Endothelial cell of hepatic sinusoid (primary cell): Measurements from ENCODE around the gene NKAIN2.

Source experiments
- in situ Hi-C: cut with HindIII; loops from 2 replicates; pipeline ENCODE4 v1.10.0; 2017; ENCODE audit warnings: low sequenced_read_pairs

The NKAIN2 gene

DNA sequence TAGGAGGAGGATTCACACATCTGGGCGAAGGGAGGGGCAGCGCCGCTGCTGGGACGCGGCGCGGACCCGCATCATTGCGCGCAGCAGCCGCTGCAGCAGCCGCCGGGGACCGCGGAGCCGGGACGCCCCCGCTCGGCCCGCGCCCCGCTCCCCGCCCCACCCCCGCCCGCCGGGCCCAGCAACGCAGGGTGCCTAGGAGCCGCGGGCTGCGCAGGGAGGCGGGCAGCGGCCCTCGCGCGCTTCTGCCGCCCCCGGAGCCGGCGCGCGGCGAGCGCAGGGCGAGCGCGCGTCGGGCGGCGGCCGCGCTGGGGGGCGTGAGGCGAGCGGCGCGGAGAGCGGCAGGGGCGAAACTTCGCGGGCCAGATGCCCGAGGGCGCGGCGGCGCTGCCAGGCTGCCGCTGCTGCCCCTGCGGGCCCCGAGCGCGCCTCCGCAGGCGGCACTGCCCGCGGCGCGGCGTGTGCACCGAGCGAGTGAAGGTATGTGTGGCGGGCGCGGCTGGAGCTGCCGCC, at the start of gene NKAIN2:
Gene NKAIN2, plus strand, starts transcription at position 362 of the 510 bp plus-strand sequence.
- in situ Hi-C loops = no loop called here

DNA sequence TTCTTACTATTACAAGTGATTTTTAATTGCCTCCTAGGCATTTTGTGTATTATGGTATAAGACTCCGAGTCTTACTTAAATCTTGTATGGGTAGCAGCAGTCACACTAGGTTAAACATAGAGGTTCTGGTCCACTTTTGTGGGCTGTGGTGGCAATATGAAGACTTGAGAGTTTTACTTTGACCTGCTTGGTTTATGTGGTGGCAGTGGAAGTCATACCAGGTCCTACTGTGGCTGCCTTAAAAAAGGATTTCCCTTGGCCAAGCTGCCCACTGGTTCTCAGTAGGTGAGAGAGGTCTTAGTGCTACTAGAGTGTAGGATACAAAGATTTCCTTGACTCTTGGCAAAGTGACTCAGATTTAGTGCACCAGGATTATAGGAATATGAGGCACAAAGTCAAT, 44.2 kb upstream of the NKAIN2 start:
- in situ Hi-C loops = no loop called here

DNA sequence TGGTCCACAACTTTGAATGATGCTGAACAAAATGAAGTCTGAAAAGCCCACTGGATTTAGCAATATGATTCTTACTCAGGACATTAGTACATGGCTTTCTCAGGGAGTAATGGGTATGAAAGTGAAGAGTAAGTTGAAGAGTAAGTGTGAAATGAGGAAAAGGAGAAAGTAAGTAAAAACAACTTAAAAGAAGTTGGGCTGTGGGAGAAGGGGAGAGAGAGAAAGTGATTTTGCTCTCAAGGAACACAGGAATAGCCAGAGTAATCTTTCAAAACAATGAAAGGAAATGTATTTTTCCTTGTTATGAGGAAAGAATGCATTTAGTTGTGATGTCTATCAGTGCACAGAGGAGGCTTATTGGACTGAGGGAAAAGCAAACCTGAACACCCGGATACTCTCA, 39.8 kb upstream of the NKAIN2 start:
- in situ Hi-C loops = no loop called here

DNA sequence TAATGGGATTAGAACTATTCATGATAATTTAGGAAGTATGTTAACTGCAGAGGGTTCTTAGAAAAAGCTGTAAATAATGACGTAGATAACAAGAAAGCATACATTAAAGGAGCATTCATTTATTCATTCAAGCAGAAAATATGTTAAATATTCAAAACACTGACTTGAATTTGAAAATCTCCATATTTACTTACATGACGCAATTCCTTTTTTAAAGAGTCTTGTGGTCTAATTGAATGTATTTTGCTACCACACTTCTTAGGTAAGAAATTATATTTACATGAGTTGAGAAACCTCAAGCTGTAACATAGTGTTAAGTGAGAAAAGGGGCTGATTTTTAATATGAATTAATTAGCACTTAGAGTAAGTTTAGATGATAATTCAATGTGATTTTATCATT, 38.9 kb upstream of the NKAIN2 start:
- in situ Hi-C loops = no loop called here

DNA sequence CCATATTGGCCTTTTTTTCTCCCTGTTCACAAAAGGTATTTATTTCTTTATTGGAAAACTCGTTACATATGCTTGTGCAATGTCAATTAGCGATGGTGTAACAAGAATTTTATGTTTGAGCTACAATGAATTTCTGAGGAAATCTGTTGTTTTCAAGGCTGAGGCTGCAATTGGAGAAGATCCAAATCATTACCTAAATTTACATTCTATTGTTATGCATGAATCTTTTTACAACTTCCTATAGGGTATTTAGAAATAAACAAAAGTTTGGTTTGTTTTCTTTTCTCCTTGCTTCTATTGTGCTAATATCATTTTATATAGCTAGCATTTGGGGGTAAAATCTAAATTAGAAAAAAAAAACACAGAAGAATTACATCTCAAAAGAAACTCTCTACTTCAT, 34.7 kb upstream of the NKAIN2 start:
- in situ Hi-C loops = no loop called here

DNA sequence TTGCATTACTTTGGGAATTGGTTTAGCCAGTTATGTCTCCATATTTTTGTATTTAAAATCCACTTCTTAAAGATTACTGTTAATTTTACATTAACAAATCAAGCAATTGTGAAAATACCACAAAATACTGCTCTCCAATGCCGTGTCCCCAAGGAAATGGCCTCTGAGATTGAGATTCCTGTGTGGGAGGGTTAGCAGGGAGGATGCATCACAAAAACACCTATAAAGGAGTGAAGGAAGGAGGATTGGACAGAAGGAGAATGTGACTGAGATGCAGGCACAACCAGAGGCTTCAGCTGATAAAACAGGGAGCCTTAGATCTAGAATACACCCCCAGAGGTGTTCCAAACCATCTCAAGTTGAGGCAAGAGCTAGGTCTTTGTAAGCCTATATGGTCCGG, 34.2 kb upstream of the NKAIN2 start:
- in situ Hi-C loops = no loop called here

DNA sequence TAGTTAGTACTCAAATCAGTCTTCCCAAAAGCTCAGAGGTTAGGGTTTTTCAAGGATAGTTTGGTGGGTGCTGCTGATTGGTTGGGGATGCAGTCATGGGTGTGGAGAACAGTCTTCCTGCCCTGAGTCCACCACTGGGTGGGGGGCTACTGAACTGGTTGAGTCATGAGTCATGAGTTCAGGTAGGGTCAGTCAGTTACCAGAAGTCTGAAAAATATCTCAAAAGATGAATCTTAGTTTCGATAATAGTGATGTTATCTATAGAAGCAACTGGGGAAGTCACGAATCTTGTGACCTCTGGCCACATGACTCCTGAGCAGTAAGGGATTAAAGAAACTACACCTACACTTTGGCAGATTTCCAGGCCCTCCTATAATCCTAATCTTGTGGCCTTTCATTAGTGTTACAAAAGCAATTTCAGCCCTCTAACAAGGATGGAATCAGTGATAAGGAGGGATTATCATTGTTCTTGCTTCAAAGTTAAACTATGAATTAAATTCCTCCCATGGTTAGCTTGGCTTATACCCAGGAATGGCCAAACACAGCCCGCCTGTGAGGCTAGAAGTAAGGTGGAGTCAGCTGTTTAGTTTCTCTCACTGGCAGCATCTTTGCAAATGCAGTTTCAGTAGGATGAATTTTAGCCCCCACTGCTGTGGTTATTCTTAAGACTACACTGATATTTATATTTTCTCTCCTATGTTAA, 33.3 kb upstream of the NKAIN2 start:
- in situ Hi-C loops = no loop called here

DNA sequence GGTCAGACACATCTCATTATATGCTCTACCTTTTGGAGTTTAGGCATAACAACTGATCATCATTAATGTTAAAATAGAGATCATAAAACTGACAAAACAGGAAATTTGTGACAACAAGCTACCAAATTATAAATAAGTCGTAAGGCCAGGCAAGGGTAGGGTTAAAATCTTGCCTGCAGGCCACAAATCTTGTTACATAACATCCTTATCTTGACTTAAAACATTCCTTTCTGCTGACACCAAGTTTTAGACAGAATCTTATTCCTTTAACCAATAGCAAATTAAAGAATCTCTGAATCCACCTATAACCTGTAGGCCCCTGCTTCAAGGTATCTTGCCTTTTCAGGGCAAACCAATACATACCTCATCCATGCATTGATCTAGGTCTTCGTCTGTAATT, 32.5 kb upstream of the NKAIN2 start:
- in situ Hi-C loops = no loop called here

DNA sequence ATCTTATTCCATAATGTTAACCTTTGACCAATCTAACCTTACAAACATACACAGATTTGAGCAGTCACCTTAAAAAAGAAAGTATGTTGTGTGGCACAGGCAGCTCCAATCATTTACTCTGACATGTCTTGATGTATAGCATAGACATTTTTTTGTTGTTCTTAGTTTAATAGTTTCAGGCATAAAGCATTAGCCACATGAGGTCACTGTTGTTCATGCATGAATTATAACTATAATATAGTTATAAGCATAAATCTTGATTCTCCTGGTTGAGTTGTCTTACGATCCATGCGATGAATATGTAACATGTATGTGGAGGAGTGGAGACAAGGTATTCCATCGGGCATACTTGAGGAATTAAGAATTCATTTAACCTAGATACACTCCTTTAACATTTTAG, 26.1 kb upstream of the NKAIN2 start:
- in situ Hi-C loops = no loop called here

DNA sequence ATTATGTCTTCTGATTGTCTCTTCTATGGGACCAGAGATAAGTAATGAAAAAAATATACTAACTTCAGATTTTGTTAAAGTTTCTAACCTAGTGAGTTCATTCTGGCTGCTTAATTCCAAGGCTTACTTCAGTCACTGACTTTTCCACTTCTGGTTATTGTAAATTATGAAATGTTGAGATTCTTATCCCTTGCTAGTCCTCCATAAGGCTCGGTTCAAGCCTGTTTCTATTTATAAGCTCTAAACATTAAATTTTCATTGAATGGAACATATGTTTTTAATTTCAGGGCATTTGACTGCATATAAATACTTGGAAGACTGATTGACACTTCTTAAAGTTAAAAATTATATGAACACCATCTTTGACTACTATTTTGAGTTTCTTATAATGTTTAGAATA, 23.6 kb upstream of the NKAIN2 start:
- in situ Hi-C loops = no loop called here

DNA sequence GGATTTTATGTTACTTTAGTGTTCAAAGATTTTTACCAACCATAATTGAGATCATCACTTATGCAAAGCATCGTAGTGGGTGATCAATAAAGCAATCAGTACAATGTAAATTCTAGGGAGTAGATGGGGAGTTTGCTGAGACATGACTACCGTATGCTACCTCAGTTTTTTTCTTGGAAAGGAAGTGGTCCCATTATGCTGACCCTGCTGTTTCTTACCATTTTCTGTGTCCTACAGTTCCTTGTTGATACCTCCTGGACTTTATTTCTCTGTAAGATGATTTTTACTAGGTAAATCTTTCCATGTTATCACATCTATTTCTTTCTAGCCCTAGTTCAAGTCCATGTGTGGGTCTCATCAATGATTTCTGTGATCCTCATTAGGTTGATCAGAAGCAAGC, 19.3 kb upstream of the NKAIN2 start:
- in situ Hi-C loops = no loop called here

DNA sequence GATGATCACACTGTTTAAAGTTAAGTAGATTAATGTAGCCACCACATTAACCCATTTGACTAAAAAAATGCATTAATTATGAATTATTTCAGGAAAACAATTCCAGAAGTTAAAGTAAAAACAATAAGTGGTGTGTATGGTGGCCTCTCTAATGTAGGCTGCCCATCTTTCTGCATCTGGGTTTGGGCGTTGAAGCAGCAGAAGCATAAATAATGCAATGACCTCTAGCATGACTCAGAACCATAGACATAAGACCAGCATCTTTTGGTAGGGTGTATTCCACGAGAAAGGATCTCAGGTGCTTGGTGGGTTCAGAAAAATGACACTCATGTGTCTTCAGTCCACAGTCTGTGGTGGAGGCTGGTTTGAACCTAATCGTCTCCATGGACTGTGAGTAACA, 18.6 kb upstream of the NKAIN2 start:
- in situ Hi-C loops = no loop called here

DNA sequence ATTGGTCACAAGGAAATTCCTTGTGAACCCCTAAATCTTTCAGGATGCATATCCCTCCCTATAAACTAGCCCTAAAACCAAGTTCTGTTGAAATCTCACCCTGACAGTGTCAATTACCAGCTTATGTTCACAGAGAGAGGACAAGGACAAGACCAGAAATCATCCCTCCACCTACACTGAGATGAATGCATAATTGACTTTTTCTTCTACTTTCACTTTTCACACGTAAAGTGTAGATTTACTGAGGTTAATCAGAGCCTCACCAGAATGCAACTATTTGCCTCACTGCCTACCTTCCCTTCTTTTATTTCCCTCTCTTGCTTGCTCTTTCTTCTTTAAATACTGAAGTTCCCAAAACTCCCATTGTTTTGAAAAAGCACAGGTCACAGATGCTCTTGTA, 15.3 kb upstream of the NKAIN2 start:
- in situ Hi-C loops = no loop called here

DNA sequence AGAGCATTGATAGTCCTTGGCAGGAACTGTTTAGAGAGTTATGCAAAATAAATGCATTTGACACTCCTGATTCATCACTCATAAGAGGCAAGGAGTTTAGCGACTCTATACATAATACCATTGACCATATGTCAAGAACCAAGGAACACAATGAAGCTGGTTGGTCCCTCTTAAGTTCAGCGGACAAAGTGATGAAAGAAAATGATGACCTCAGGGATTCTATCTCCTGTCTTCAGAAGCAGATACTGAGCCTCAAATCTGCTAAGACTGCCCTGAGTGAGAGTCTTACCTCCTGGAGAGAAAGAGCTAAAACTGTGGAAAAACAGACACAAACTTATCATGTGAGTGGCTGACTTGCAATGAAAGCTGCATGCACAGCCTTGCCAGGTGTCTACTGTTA, 9.5 kb upstream of the NKAIN2 start:
- in situ Hi-C loops = no loop called here

DNA sequence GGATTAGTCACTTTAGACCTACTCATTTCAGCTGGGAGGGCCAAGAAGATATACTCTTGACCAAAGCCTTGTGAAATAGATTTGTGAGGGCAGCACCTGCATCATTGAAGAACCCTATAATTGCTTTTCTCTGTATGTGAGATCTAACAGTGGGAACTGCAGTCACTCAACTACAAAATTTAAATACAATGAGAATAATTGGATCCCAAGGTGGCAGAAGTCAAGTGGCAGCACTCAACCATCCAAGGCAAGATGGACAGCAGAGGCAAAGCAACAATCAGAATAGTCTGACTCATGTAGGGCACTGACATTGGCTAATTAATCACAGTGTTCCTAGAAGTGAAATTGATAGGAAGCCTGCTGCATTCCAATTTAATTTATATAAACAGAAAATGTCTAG, 8.9 kb upstream of the NKAIN2 start:
- in situ Hi-C loops = no loop called here

DNA sequence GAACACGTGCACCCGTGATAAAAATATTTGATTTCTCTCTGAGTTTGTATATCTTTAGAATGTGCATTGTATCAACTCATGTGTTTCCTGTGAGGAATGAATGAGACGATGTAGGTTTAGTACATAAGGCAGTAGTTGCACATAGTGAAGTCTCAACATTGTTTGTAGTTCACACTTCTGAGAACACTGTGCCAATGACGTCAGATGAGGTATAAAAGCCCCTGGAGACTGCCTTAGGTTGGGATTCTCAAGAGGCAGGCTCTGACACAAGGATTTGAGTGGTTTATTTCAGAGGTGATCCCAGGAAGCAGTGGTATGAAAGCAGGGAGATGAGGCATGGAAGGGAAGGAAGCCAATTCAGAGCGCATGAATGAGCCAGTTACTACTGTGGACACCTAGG, 2.6 kb upstream of the NKAIN2 start:
- in situ Hi-C loops = no loop called here

DNA sequence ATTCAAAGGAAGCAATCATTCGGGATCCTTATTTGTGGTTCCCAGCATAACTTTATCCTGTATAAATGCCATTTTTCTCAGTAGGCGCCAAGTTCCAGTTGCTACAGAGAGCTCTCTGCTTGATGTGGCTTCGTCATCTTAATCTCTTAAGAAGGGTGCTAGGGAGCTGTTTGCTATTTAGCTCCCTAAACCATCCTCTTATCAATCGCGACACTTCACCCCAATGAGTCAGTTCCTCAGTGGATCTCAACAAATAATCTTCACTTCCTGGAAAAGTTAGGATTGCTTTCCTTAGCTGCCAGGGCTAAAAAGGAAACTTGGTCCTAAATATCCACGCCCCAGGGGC, 1.3 kb upstream of the NKAIN2 start:
- in situ Hi-C loops = no loop called here

DNA sequence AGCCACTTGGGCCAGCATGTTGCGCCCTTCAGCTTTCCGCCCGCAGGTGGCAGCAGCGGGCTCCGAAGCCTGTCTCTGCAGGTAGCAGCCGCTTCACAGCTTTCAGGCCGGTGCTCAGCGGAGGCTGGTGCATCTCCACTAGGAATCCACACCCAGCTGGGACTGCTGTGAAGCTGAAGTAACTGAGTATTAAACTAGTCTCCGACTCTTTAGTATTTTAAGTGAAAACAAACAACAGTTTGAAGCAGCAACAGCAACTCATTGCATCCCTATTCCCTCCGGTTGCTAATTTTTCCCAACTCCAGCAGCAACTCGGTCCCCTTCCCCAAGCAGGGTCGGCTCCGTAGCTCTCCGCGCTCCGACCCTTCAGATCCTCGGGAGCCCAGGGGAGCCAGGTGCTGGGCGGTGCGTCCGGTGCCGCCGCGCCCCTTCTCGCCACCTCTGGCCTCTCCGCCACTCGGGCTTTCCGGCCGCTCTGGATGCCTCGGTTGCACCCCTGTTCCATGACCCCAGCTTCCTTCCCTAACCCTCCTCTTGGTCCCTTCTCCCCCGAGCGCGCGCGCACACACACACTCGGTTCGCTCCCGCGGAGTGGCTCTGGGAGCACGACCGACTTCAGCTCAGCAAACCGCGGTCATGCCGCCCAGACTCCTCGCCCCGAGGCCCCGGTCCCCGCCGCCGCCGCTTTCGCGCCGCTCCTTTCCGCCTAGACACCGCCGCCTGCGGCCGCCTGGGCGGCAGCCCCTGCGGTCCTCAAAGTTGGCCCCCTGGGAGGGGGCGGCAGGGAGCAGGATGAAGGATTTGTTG, 765 bp upstream of the NKAIN2 start:
- in situ Hi-C loops = no loop called here

DNA sequence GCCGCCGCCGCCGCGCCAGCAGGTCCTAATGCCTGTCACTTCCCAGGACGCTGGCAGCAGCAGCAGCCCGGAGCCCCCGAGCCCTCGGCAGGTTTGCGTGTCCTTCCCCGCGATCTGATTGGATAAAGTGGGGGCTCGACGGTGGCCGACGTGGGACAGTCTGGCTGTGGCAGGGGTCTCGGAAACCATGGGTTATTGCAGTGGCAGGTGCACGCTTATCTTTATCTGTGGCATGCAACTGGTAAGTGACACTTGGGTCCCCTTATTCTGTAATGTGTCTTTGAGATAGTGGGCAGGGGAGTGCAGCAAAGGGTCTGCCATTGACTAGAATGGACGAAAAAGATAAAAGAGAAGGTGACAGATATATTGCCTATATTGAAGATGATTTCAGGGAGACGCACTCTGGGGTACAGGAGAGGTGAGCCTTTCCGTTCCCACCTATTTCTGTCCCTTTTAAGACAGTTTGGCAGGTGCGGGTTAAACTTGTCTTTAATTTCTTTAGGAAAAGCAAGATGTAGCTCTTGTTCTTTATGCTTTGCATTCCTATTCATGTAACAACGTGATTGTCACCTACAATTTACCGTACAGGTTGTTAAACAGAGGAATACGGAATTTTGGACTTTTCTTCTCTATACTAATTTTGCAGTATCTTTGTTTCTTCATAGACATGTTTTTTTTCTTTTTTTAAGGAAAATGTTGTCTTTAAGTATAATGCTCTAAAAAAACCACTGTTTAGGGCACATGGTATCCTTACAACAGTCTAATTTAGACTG, 535 bp downstream of the NKAIN2 start:
- in situ Hi-C loops = no loop called here

DNA sequence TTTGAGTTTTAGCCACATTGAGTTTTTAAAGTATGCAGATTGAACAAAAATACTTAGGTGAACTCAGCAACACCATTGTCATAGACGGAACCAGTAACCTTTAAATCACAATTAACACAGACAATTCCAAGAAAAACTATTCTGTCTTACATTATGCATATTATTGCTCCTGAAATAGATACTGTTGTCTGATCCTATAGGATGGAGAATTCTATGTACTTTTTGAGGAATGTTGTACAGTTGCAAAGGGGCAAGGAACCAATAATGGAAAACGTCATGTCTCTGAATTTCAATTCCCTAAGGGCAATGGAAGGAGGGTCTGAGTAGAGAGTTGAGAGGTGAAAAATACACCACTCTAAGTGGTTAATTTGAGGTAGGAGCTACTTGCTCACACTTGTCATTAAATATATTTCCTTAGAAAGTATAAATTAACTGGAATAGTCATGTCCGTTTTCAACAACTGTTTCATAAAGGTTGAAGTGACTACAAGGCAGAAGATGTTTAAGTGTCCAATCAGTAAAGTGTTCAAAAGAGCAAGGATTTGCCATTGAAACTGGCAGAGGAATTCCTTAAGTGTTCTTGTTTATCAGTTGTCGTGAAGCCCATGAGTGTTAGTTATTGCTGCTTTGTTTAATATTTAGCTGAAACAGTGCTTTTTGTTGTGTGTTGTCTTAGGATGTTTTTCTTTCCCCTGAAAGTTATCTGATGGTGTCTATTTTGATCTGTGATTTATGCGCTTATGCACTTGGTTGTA, 1.3 kb downstream of the NKAIN2 start:
- in situ Hi-C loops = no loop called here

DNA sequence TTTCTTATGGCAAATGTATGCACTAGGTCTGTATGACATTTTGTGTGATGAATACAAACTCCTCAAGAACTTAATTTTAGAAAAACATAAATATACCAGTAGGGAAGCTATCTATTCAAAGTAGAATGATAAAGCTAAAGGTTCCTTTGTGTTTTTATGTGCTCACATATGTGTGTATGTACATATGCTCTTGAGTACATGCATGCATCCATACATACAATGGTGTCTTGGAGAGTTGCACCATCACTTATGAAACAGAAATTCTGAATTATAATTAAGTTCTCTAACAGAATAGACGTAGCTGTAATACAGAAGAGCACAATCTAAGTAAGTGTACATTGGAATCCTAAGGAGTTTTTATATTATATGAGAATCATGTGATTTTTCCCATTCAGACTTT, 2.3 kb downstream of the NKAIN2 start:
- in situ Hi-C loops = no loop called here
